HG03575 (cell line): ENCODE measurements around the gene ZFAND3.
"Not testable (repeated sequence)": the region's sequence is repeated elsewhere in the genome, so short reads cannot be mapped to it uniquely, and the experiment has no call there.

Experiments used
- ATAC-seq: cut with Tn5 transposase; IDR thresholded peaks from one replicate; pipeline ENCODE4 v1.9.1; 2021; ENCODE audit not compliant: unreplicated experiment, insufficient number of reproducible peaks, low FRiP score; ENCODE audit errors: extremely low read depth

The ZFAND3 gene

DNA sequence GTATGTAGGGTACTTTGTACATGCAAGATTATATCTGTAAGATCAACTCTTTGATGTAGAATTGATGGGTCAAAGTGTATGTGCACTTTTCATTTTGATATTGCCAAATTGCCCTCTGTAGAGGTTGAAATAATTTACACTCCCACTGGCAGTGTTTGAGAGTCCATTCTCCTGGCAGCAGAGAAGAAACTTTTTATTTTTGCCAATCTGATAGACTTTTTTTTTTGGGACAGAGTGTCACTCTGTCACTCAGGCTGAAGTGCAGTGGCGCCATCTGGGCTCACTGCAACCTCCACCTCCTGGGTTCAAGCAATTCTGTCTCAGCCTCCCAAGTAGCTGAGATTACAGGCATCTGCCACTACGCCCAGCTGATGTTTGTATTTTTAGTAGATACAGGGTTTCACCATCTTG is 199.2 kb downstream of the ZFAND3 start:
- ATAC-seq, result no peak

DNA sequence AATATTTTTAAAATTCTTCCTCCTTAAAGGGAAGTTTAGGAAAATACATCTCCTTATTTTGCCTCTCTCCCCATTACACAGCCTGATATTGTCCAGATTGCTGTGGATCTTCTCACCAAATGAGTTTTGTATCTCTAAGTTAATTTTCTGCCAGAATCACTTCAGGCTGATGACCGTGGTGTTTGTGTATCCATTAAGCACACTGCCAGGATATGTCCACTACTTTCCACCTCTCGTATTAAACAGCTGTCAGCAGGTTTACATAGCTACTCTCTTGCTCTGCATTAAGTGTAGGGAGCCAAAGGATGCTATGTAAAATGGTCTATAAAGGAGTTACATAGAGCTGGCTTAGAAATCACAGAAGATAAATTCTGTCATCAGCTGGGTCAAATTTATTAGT is 201.1 kb downstream of the ZFAND3 start:
- no peak for ATAC-seq

DNA sequence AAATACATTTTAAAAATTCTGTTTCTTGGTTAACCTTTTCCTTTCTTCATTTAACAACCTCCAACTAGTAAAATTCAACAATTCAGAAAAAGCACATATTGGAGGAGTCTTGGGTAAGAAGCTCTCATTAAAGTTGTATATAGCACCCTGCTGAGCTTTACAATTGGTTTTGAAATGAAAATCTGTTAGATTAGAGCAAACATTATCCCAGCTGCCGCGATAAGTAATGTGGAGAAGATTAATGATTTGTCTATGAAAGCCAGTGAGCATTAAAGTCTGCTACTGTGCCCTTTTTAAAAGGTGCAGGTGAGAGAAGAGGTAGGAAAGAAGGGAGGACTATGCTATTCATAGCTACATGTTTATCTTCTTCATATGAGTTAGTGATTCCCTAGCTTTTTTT is 201.5 kb downstream of the ZFAND3 start:
- ATAC-seq, result no peak

DNA sequence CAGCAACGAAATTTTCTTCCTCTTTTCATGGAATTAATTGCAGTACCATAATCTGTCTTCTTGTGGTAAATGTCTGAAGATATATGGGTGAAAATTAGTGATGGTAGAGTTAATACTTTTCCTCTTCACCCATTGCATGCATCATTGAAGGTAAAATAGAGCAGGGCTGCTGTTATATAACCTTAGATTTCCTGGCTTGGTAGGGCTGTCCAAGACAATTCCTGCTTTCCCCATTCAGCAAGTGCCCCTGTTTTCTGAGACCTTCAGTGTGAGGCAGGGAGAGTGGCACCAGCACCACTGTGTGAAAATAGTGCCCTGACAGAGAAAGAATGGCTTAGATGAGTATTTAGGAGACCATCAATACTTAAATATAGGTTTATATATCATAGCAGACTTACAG is 202.0 kb downstream of the ZFAND3 start:
- ATAC-seq, result no peak

DNA sequence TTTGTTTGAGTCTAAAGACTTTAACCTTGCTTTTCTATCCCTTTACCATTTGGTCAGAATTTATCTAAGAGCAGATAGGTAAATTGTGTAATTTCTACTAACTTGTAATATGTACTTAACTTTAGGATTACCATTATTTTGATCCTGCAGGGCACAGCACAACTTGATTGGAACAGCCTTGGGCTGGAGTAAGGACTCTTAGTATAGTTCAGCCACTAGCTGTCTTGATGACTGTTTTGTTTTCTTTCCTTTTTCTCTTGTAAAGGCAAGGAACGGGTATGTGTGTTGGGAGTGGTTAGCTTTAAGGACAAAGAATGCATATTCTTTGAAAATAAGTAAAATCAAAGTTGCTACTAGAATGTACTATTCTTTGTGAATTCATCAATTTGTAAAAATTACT is 203.2 kb downstream of the ZFAND3 start:
- ATAC-seq, result no peak

DNA sequence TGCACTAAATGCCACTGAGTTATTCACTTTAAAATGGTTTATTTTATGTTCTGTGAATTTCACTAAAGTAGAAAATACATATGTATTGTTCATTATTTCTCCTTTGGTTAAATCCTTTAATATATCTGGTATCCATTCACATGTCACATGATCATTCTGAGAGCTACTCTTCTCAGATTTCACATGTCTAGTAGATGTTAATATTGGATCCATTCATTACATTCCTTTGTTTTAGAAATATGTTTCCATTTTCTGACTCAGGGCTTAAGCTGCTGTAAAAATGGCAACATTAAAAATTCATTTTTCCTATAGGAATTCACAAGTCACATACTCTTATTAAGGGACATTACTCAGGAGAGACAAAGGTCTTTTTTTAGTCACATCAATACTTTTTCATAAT is 205.4 kb downstream of the ZFAND3 start:
- ATAC-seq, result no peak

DNA sequence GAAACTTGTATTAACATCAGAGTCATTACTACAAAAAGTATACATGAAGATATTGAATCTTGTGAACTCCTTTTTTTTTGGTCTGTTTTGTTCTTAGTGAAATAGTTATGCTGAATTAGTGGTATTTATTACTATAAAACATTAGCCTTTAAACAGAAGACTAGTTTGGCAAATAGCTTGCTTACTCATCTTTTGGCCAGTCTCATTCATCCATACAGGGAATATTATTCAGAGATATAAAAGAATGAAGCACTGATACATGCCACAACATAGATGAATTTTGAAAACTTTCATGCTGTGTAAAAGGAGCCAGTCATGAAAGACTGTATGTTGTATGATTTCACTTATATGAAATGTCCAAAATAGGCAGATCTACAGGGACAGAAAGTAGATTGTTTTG is 205.9 kb downstream of the ZFAND3 start:
- no peak for ATAC-seq

DNA sequence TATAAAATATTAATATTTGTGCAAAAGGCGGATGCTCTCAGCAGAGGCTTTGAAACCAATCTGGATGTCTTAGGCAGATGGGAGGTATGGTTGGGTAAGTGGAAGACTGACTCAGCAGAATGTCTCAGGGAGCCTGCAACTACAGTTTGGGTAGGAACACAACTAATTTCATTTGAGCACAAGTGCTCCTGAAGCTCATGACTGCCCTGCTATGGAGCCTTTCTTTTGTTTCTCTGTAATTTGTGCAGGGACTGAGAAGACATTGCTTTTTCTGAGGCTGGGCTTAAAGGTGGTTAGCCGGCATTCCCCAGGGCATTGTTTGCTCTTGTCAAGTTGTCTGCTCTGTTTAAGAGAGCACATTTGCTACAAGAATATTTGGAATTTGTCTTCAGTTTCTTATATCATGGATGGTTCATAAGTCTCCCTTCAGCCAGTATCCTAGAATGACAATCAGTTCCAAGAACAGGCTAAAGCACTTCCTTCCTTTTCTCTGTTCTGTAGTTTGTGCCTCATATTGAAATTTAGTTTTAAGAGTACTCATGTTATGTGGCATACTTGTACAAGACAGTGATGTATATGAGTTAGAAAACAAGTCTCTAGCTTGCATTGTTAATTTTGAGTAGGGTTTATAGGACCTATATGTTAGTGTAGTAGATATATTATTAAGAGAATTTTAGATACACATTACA is 208.3 kb downstream of the ZFAND3 start:
- ATAC-seq, result no peak

DNA sequence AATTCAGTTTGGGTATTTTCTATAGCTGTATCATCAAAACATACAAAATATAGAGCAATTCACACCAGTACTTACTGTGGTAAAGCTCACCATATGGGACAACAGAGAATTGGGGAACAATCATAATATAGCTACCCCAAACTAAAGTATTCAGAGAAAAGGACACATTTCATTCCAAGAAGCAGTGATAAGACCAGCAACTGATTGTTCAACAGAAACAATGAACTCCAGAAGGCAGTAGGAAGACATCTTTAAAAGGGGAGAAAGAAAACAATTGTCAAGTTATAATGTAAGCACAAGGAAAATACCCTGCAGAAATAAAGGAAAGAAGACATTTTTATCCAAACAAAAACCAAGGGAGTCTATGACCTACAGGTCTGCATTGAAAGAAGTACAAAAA is 210.9 kb downstream of the ZFAND3 start:
- ATAC-seq, result no peak

DNA sequence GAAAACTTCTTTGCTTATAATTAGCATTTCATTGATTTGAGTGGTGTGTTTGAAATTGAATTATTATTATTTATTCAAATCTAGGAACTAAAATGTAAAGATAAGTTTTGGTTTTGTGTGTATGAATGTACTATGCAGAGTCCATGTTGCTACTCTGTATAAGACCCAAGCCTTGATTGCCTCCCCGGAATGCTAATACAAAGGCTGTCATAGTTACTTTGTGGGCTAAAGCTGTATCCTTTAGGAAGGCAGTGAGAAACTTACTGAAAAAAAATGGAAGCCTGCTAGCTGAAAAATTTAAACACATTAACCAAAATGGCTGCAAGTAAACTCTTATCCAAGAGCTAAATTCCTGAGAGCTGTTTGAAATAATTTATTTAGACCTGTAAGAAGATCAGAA is 213.3 kb downstream of the ZFAND3 start:
- ATAC-seq, result no peak

DNA sequence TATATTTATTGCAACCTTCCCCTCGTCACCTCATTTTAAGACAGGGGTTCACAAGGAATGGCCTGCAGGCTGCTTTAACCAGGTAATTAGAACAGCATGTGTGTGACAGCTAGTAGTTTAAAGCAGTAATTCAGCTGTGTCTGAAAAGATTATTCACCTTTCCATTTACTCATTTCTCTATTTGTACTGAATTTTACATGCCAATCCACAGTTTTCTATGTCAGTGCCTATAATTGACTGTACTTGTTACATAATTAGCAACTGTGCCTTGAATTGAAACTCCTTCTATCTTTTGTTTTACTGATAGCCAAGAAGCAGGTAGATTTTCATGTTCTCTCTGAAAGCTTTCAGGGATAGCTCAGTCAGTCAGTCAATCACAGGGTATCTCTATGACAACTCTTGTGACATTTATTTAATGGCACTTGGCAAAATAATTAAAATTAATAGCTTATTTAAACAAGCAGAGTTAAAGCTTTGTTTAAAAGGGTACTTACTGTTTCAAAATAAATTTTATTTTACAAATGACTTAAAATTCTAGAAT is 214.0 kb downstream of the ZFAND3 start:
- no peak for ATAC-seq

DNA sequence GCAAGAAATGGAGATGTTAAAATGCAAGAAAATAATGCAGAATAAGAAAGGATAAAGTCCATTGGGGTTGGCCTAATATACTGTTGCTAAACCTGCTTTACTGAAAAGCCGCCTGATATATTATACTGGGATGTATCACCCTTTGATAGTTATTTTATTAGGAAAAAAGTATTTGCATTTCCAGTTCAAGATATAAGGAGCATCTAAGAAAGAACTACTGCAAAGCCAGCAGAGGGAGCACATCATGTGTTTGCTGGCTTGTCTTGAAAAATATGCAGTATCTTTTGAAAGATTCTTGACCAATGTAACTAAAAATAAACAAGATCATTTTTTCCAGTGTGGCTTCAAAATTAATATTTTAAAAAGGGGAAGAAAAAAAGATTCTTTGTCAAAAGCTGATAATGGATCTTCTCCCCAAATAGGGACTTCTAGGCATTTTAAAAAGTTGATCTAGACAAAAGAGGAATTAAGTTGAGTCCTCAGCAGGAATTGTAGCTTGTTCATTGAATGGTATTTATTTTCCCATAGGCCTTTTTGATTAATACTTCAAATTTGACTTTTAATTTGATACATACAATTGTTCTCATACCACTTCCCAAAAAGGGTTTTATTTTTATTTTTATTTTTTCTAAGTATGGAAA is 214.9 kb downstream of the ZFAND3 start:
- ATAC-seq, result no peak

DNA sequence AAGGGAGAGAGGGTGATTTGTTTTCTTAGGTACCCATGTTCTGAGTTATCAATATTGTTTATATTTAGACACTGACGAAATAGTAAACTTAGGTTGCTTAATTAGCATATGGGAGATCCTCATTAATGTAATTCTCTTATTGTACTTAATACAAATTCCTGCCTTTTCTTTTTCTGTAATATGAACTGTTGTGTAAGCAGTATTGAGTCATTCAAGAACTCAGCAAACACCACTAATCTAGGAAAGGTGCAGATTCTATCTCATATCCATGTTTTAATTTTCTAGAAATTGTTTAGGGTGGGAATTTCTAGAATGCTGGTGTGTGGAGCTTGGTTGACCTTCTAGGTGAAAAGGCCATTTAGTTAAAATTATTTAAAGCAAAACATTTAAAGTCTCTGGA is 216.0 kb downstream of the ZFAND3 start:
- ATAC-seq, result no peak

DNA sequence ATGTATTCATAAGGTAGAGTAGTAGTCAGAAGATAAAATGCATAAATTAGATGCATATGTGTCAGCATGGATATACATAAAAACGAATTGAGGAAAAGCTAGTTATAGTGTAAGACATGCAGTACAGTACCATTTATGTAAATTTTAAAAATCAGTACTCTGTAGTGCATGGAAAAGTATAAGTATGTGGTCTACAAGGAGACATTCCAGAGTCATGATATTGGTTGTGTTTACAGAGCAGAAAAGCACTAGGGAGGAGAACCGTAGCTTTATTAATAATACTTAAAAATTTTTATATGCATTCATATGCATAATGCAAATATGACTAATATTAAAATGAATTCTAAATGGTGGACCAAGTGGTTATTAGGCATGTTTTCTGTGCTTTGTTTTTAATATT is 220.0 kb downstream of the ZFAND3 start:
- no peak for ATAC-seq

DNA sequence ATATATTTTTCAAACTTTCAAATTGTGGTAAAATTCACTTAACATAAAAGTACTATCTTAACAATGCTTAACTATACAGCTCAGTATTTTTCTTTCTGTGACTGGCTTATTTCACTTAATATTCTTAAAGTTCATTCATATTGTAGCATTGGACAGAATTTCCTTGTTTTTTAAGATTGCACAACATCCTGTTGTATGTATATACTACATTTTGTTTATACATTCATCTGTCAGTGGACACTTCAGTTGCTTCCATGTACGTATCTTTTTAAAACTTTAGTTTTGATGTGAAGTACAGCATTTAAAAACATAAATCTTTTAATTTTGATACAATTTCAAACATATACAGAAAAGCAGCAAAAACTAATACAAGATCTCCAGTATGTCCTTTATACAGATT is 220.7 kb downstream of the ZFAND3 start:
- no peak for ATAC-seq

DNA sequence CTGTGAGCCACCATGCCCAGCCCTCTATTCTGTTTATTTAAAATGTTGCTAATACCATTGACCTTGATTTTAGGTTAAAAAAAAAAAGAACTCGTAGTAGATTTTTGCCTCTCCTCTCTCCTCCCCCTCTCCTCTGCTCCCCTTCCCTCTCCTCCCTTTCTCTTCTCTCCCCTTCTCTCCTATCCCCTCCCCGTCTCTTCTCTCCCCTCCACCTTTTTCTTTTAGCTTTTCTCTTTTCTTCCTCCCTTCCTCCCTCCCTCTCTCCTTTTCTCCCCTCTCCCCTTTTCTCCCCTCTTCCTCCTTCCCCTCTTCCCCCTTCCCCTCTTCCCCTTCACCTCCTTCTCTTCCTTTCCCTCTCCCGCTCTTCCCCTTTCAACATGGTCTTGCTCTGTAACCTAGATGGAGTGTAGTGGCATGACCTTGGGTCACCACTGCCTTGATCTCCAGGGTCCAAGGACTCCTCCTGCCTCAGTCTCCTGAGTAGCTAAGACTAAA is 223.8 kb downstream of the ZFAND3 start:
- no peak for ATAC-seq

DNA sequence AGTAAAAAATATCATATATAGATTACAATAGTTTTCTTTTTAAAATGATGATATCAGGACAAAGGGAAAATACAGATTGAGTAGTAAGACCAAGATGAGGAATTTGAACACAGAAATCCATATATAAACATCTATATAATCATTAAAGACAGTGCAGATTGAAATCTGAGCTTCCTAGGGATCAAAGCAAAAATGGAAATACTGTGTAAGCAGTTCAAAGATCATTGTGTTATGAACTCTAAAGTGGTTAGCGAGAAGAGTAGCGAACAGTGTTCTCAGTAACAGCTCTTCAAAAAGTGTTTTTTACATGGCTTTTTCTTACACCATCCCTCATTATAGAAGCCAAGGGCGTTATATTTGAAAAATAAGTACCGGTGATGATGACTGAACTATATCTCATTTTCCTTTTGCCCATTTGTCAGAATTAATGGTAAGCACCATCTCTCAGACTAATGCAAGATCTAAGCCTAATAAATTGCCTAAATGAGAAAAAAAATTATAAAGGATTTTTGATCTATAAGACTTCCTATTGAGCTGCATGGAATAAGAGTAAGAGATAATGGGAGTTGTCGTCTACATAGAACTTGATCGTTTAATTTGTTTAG is 226.3 kb downstream of the ZFAND3 start:
- ATAC-seq, result no peak

DNA sequence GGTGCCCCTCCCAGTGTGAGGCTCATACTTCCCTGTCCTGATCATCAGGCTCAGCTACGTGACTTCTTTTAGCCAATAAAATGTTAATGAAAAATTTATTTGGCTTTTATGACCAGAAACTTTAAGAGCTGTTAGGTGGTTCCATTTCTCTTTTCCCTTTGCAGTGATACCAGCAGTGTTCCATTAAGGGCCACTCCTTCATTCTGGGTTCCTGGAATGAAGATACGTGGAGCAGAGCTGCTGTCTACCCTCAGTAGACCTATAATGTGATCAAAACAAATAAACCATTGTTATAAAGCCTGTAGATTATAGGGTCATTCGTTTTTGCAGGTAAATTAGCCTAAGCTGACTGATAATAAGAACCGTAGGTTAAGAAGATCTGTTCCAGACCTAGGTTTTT is 228.0 kb downstream of the ZFAND3 start:
- no peak for ATAC-seq

DNA sequence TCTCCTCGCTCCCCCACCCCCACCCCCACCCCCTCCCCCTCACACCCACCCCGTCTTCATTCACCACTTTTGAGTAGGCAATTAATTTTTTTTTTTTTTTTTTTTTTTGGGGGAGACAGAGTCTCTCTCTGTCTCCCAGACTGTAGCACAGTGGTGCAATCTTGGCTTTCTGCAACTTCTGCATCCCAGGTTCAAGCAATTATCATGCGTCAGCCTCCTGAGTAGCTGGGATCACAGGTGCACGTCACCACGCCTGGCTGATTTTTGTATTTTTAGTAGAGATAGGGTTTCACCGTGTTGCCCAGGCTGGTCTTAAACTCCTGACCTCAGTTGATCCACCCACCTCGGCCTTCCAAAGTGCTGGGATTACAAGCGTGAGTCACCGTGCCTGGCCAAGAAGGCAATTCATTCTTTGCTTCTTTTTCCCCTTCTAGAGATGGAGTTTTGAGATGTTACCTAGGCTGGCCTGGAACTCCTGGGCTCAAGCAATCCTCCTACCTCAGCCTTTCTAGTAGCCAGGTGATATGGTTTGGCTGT is 230.4 kb downstream of the ZFAND3 start:
- not testable (repeated sequence) for ATAC-seq
